GM18508 (cell line): ENCODE data around the gene TRIM43B.
"Not testable (repeated sequence)": the region's sequence is repeated elsewhere in the genome, so short reads cannot be mapped to it uniquely, and the experiment has no call there.

Experiments used
- ATAC-seq: cut with Tn5 transposase; IDR thresholded peaks from one replicate; pipeline ENCODE4 v1.9.1; 2021; ENCODE audit warnings: moderate number of reproducible peaks; ENCODE audit not compliant: insufficient read depth, unreplicated experiment

Gene TRIM43B

GRCh38 chr2:95484654-95485053, at the start of gene TRIM43B:
Gene TRIM43B (minus strand): TSS chr2:95484754. CDS start chr2:95482714, 2,040 bp downstream.
- not testable (repeated sequence) for ATAC-seq

DNA sequence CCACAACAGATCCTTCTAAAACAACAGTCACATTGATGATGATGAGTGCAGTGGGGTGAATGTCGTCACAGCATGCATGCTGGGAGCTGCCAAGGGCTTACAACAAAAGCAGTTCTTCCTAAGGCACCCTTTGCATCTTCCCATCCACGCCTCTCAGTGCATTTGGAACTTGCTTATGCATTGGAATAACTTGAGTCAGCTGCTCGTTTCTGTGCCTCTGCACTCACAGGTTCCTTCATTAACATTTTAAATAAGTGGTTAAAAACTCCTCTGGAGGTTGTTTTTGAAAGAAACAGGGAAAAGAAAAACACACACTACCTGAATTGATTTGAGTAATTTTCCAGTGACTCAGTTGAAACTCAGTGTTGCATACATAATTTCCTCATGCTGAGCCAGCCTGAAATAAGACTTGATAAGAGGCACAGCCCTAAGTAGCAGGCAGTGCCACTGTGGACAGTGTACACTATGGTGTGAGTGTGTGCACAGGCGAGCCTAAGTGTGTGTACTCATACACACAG, 46.8 kb upstream of the TRIM43B start:
- no peak for ATAC-seq

DNA sequence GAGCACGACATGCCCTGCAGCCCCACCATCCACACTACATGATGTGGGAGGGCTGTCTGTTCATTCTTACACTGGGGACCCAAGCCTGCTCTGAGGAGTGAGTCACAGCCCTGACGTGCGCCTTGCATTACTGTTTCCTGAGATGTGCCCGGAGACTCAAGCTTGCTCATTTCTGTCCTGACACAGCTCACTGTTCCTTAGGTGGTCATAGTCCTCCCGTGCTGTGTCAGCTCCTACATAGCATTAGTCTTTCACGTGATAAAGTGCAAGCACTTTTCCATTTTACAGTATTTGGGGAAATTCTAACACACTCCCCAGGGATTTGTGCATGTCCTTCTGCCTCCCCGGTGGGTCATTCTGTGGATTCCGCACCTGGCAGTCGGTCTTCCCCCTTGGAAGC, 46.2 kb upstream of the TRIM43B start:
- peak; percentile 71 for ATAC-seq

DNA sequence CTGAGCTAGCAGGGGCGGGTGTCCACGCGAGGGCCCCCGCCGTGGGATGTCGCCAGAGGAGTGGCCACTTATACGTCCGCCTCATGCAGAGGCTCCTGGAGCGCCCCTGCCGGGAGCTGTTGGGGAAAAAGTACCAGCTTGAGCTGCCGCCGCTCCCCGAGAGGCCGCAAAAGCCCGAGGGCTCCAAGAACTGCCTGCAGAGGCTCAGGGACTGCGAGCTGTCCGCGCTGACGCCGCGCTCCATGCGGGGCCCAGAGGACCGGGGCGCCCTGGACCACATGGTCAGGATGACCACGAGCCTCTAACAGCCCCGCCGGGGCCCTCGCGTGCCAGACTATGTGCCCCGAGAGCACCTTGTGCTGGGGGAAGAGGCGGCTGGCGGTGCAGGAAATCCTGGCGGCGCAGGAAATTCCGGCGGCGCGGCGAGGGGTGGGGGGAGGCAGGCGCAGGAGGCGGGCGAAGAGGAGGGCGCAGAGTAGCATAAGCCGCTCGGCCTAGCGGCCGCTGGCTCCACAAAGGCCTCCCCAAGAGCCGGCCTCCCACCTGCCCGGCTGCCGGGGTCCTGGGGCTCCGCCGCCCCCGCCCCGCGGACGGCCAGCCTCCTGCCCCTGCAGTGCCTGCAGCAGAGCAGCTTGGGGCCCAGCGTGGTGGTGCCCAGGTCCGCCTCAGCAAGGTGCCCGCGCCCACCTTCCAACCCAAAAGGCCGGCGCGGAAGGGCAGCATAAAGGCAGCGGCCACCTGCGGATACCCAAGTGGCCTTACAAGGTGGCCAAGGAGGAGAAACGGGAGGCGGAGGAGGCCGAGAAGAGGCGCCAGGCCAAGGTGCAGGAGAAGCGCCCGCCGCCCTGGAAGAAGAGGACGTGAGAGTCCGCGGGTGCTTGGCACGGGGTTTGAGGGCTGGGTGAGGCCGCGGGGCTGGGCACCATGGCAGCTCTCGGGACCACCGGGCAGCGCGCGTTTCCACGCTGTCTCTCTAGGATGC, 42.1 kb upstream of the TRIM43B start:
- no peak for ATAC-seq

- no peak for ATAC-seq
Measured at GRCh38 chr2:95525294-95526035, 40.9 kb upstream of the TRIM43B start.

- no peak for ATAC-seq
Measured at GRCh38 chr2:95524195-95524594, 39.6 kb upstream of the TRIM43B start.

DNA sequence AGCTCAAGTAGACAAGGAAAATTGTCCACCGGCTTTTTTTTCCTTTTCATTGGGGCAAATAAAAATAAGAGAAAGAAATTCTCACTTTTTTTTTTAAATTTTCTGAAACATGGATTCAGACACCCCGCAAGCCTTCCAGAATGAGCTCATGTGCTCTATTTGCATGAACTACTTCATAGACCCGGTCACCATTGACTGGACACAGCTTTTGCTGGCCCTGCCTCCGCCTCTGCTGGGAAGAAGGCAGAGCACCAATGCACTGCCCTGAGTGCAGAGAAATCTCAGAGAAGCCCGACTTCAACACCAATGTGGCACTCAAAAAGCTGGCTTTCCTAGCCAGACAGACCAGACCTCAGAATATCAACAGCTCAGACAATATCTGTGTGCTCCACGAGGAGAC, 30.2 kb upstream of the TRIM43B start:
- ATAC-seq, result no peak

DNA sequence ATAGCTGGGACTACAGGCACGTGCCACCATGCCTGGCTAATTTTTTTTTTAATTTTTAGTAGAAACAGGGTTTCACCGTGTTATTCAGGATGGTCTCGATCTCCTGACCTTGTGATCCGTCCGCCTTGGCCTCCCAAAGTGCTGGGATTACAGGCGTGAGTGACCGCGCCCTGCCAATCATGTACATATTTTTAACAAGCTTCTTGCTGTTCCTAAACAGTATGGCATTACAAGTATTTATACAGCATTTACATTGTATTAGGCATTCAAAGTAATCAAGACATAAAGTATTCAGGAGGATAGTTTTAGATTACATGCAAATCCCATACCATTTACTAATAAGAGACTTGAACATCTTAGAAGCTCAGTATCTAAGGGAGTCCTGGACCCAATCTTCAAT, 29.7 kb upstream of the TRIM43B start:
- not testable (repeated sequence) for ATAC-seq

GRCh38 chr2:95509408-95509807, 24.9 kb upstream of the TRIM43B start:
- ATAC-seq, result no peak

- ATAC-seq, result no peak
Measured at GRCh38 chr2:95505222-95505621, 20.7 kb upstream of the TRIM43B start.

DNA sequence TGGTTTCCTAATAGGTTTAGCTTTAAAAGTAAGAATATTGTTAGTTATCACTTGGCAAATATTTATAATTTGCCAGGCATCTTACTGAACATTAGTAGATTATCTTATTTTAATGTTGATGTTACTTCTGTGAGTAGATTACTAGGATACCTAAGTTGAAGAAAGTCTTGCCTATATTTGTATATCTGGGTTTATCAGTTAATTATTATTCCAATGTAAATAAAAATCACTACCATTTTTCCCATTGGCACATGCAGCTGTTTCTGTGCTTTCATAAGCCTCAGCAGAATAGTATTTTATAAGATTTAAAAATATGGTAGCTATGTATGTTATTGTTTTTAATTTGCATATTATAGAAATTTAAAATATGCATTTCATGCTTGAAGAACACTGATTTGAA, 16.3 kb upstream of the TRIM43B start:
- no peak for ATAC-seq

DNA sequence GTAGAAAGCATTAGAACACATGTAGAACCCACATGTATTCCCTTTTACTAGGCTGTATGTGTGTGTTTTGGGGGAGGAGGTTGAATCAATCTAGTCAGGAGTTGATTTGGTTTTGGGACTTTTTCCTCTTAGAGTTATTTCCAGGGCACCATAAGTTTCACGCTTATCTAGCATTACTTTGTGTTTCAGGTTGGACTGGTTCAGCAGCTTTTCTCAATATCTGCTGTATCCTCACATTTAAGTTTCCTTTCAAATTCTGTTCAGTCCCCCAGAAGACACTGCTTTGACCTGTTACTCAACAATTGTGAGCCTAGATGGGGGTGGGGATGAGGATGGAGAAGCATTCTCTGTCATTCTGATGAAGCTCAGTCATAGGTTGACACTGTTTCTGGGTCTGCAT, 7.5 kb upstream of the TRIM43B start:
- not testable (repeated sequence) for ATAC-seq

DNA sequence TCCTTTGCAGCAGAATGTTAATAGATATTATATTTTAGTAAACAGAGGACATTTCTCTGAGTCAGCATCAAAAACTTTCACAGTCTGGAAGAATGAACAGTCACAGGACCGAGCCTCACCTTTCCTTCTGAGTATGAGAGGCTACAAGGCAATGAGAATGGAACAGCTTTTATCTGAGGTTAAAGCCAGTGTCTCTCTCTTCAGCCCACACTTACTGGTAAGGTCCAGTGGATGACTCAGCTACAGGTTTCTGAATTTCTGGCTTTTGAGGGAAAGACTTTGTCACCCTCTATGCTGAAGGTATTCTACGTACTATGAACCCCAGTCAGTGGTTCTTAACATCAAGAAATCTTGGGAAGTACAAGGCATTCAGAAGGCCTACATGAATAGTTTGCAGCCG, 9.5 kb downstream of the TRIM43B start:
- ATAC-seq, result not testable (repeated sequence)

GRCh38 chr2:95467984-95468383, 16.6 kb downstream of the TRIM43B start:
- ATAC-seq, result not testable (repeated sequence)

DNA sequence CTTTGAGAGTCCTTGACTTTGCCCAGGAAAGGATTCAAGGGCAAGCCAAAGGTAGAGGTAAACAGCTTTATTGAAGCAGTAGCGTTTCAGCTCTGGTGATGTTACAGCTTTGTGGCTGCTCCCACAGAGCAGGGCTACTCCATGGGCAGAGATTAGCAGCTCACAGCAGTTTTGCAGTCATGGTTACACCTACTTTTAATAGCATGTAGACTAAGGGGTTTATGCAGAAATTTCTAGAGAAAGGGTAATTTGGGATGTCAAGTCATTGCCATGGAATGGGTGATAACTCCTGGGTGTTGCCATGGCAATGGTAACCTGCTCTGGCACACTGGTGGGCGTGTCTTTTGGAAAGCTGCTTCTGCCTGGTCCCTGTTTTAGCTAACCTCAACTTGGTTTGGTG, 18.0 kb downstream of the TRIM43B start:
- not testable (repeated sequence) for ATAC-seq

DNA sequence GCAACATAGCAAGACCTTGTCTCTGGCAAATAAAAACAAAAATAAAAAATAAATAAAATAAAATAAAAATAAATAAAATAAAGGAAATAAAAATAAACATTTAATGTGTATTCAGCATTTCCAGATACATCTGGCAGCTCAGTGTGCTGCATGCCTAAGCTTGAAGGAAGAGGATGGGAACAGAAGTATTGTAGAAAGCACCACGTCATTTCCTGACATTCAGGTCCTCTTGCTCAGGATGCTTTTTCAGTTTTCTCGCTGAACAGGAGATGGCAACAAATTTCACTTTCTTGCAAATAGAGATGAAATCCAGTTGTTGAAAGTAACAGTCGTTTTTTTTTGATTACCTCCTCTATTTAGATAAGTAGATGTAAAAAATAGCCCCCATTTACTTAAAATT, 21.3 kb downstream of the TRIM43B start:
- not testable (repeated sequence) for ATAC-seq

DNA sequence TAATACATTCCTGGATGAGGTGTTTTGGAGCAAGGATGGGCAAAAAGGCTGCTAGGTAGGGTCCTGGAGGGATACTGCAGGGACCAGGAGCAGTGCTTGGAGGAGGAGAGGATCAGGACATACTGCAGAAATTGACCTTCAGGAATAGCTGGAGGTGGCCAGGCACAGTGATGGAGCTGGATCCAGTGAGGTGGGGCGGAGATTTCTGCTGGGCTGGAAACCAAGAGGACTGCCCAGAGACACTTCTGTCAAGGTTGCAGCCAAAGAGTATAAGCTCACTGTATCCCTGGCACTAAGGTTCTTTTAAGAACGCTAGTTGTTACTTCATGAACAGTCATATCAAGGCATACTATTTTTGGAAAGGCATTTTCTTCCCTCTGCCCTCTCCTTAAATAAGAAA, 39.2 kb downstream of the TRIM43B start:
- not testable (repeated sequence) for ATAC-seq

DNA sequence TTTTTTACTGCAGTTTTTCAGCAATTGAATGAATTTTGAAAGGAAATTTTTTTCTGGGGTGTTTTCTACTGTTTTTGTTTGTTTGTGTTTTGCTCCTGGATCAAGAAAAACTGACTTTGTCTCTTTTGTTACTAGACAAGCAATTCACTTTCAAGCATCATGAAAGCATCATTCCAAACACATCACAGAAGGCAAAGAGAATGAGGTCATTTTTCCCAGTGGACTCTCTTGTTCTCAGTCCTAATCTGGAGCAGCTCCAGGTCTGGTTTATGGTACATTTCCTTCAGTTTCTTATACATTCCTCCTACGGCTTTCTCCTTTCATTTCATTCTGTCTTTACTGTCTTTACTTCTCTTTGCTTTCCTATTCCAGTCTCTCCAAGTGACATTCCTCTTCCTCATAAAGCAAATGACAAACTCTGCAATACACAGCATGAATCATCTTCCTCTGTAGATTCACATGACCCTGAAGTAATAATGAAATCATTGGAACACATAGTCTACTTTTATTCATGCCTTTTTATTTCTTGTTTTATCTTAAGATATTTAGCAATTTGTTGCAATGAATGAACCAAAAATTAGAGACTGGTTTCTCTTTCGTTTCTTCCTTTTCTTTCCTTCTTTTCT, 42.0 kb downstream of the TRIM43B start:
- not testable (repeated sequence) for ATAC-seq

DNA sequence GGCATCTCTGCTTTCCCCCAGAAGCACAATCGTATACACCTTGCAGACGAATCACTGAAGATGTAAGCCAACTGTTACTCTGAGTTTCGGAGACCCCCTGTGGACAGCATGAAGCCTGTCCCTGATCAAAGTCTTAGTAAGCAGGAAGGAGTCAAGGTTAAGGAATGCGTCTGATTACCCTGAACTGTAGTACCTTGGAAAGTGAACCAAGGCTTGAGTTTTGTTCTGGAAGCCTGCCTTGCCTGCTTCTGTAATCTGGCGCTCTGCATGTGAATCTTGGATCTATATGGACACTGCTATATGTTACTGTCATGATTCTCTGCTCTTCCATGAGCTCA, 48.7 kb downstream of the TRIM43B start:
- not testable (repeated sequence) for ATAC-seq

- ATAC-seq, result not testable (repeated sequence)
Measured at GRCh38 chr2:95435162-95435871, 49.2 kb downstream of the TRIM43B start.
